Measurements from ENCODE around the gene KRTAP2-4.
"Not testable (repeated sequence)": the region's sequence is repeated elsewhere in the genome, so short reads cannot be mapped to it uniquely, and the experiment has no call there.

The KRTAP2-4 gene

GRCh38 chr17:41088760-41089352 is 23.2 kb upstream of the KRTAP2-4 start:
- not testable (repeated sequence) for H3K27me3 Mint-ChIP-seq; H3K27ac Mint-ChIP-seq; H3K4me3 Mint-ChIP-seq; H3K9me3 Mint-ChIP-seq; H3K36me3 Mint-ChIP-seq (ENCODE audit: low read depth); ATAC-seq; H3K4me1 Mint-ChIP-seq; DNase-seq

- not testable (repeated sequence) for H3K4me1 Mint-ChIP-seq; H3K36me3 Mint-ChIP-seq (ENCODE audit: low read depth); H3K27me3 Mint-ChIP-seq; H3K4me3 Mint-ChIP-seq; H3K27ac Mint-ChIP-seq; DNase-seq; H3K9me3 Mint-ChIP-seq; ATAC-seq
These were observed 18.6 kb upstream of the KRTAP2-4 start, which contains the start of gene KRTAP4-7 for GRCh38 chr17:41084100-41084856. Gene KRTAP4-7 (plus strand): TSS chr17:41084150. CDS start chr17:41084207, 57 bp downstream.

GRCh38 chr17:41083427-41083826 is 17.7 kb upstream of the KRTAP2-4 start:
- not testable (repeated sequence) for ATAC-seq; H3K9me3 Mint-ChIP-seq; H3K27ac Mint-ChIP-seq; H3K27me3 Mint-ChIP-seq; DNase-seq; H3K4me3 Mint-ChIP-seq; H3K4me1 Mint-ChIP-seq; H3K36me3 Mint-ChIP-seq (ENCODE audit: low read depth)

- Mint-ChIP-seq H3K9me3 (no peaks in the 10 kb centered on the region), H3K4me3 (no peak overlapping the region), H3K36me3 (ENCODE audit: low read depth) (no peaks in the 10 kb centered on the region), H3K27me3 (peaks cover 2% of the 10 kb centered on the region), H3K27ac (no peak overlapping the region), H3K4me1 (no peaks in the 10 kb centered on the region)
- ATAC-seq = no peak
- no peak for DNase-seq
These were observed 16.9 kb upstream of the KRTAP2-4 start for GRCh38 chr17:41082626-41083025.

GRCh38 chr17:41076788-41077187 is 11.1 kb upstream of the KRTAP2-4 start:
- Mint-ChIP-seq H3K4me1 (no peaks in the 10 kb centered on the region), H3K27me3 (peaks cover 23% of the 10 kb centered on the region), H3K36me3 (ENCODE audit: low read depth) (no peaks in the 10 kb centered on the region), H3K9me3 (no peaks in the 10 kb centered on the region), H3K4me3 (no peak overlapping the region), H3K27ac (no peak overlapping the region)
- ATAC-seq (no peak), DNase-seq (no peak)

GRCh38 chr17:41073676-41074075 is 8.0 kb upstream of the KRTAP2-4 start:
- Mint-ChIP-seq H3K27ac (no peak overlapping the region), H3K4me3 (no peak overlapping the region), H3K36me3 (ENCODE audit: low read depth) (no peaks in the 10 kb centered on the region), H3K27me3 (peaks cover 23% of the 10 kb centered on the region), H3K9me3 (no peaks in the 10 kb centered on the region), H3K4me1 (no peaks in the 10 kb centered on the region)
- no peak for DNase-seq
- no peak for ATAC-seq

- Mint-ChIP-seq H3K36me3 (ENCODE audit: low read depth) (no peaks in the 10 kb centered on the region), H3K4me1 (no peaks in the 10 kb centered on the region), H3K27ac (no peak overlapping the region), H3K4me3 (no peak overlapping the region), H3K9me3 (no peaks in the 10 kb centered on the region), H3K27me3 (peaks cover 17% of the 10 kb centered on the region)
- DNase-seq (no peak), ATAC-seq (no peak)
These were observed 6.1 kb upstream of the KRTAP2-4 start for GRCh38 chr17:41071606-41072360.

GRCh38 chr17:41069031-41069430 is 3.4 kb upstream of the KRTAP2-4 start:
- H3K4me3 Mint-ChIP-seq = no peak overlapping the region
- ATAC-seq (no peak), DNase-seq (no peak)
- no peaks in the 10 kb centered on the region for H3K36me3 Mint-ChIP-seq (ENCODE audit: low read depth)
- H3K9me3 Mint-ChIP-seq = no peaks in the 10 kb centered on the region
- H3K4me1 Mint-ChIP-seq = no peaks in the 10 kb centered on the region
- no peaks in the 10 kb centered on the region for H3K27me3 Mint-ChIP-seq
- H3K27ac Mint-ChIP-seq = no peak overlapping the region

- H3K27ac Mint-ChIP-seq = no peak overlapping the region
- H3K27me3 Mint-ChIP-seq = no peaks in the 10 kb centered on the region
- H3K4me1 Mint-ChIP-seq = no peaks in the 10 kb centered on the region
- no peak for ATAC-seq
- no peaks in the 10 kb centered on the region for H3K9me3 Mint-ChIP-seq
- no peak overlapping the region for H3K4me3 Mint-ChIP-seq
- no peaks in the 10 kb centered on the region for H3K36me3 Mint-ChIP-seq (ENCODE audit: low read depth)
- no peak for DNase-seq
These were observed 1.6 kb upstream of the KRTAP2-4 start for GRCh38 chr17:41067281-41067680.

- H3K4me3 Mint-ChIP-seq; H3K27me3 Mint-ChIP-seq; H3K36me3 Mint-ChIP-seq (ENCODE audit: low read depth); DNase-seq; H3K9me3 Mint-ChIP-seq; H3K27ac Mint-ChIP-seq; ATAC-seq; H3K4me1 Mint-ChIP-seq: not testable (repeated sequence)
These were observed 526 bp downstream of the KRTAP2-4 start for GRCh38 chr17:41065016-41065689.

- no peaks in the 10 kb centered on the region for H3K4me1 Mint-ChIP-seq
- H3K9me3 Mint-ChIP-seq = no peaks in the 10 kb centered on the region
- H3K4me3 Mint-ChIP-seq = no peak overlapping the region
- DNase-seq = no peak
- peaks cover 14% of the 10 kb centered on the region for H3K27me3 Mint-ChIP-seq
- no peak overlapping the region for H3K27ac Mint-ChIP-seq
- H3K36me3 Mint-ChIP-seq (ENCODE audit: low read depth) = no peaks in the 10 kb centered on the region
- ATAC-seq = no peak
These were observed 1.4 kb downstream of the KRTAP2-4 start for GRCh38 chr17:41064301-41064700.

- ATAC-seq = no peak
- Mint-ChIP-seq H3K4me1 (no peaks in the 10 kb centered on the region), H3K9me3 (no peaks in the 10 kb centered on the region), H3K4me3 (no peak overlapping the region), H3K36me3 (ENCODE audit: low read depth) (no peaks in the 10 kb centered on the region), H3K27me3 (peaks cover 18% of the 10 kb centered on the region), H3K27ac (no peak overlapping the region)
- no peak for DNase-seq
These were observed 2.2 kb downstream of the KRTAP2-4 start for GRCh38 chr17:41063449-41063848.

- H3K9me3 Mint-ChIP-seq = no peaks in the 10 kb centered on the region
- H3K4me1 Mint-ChIP-seq = no peaks in the 10 kb centered on the region
- no peaks in the 10 kb centered on the region for H3K36me3 Mint-ChIP-seq (ENCODE audit: low read depth)
- peaks cover 30% of the 10 kb centered on the region for H3K27me3 Mint-ChIP-seq
- DNase-seq = no peak
- no peak overlapping the region for H3K4me3 Mint-ChIP-seq
- H3K27ac Mint-ChIP-seq = no peak overlapping the region
- no peak for ATAC-seq
These were observed 3.7 kb downstream of the KRTAP2-4 start for GRCh38 chr17:41061964-41062363.

GRCh38 chr17:41060052-41060604 is 5.6 kb downstream of the KRTAP2-4 start, which contains the start of gene KRTAP2-3:
Gene KRTAP2-3 (minus strand): TSS chr17:41060114. CDS start chr17:41060050, 64 bp downstream.
- no peak within 1 kb of the TSS for H3K27ac Mint-ChIP-seq
- no peaks in the 10 kb centered on the region for H3K4me1 Mint-ChIP-seq
- H3K4me3 Mint-ChIP-seq = no peak within 1 kb of the TSS
- no peaks in the 10 kb centered on the region for H3K9me3 Mint-ChIP-seq
- H3K27me3 Mint-ChIP-seq = peaks cover 33% of the 10 kb centered on the region
- H3K36me3 Mint-ChIP-seq (ENCODE audit: low read depth) = no peaks in the 10 kb centered on the region
- DNase-seq (no peak), ATAC-seq (no peak)

Data from activated naive CD8-positive, alpha-beta T cell treated with anti-CD3 and anti-CD28 coated beads, Interleukin-2, amount 50 U/mL, for 24 hours (primary cell).